ENCODE measurements around the gene GNPTG. TPM values are rescaled to one million over a fixed set of nuclear protein-coding genes. Genes with fewer than 3 reads are reported as not detected.

The GNPTG gene
- total RNA-seq, 2 experiments from 2014 or later = 19.0 to 19.1 TPM

GRCh38 chr16:1356061-1356900 lies 4.5 kb downstream of the GNPTG start:
- ChIA-PET POLR2A (no interaction called here), CTCF (no interaction called here)
- Mint-ChIP-seq H3K9me3 (no peaks in the 10 kb centered on the region), H3K4me3 (no peak overlapping the region), H3K27me3 (no peaks in the 10 kb centered on the region), H3K36me3 (no peaks in the 10 kb centered on the region), H3K4me1 (ENCODE audit: low read depth) (peaks cover 22% of the 10 kb centered on the region), H3K27ac (no peak overlapping the region)
- intact Hi-C loops (cut with micrococcal nuclease) = no loop called here
- DNase-seq = no peak

GRCh38 chr16:1357906-1358566 lies 6.3 kb downstream of the GNPTG start:
- H3K27ac Mint-ChIP-seq = no peak overlapping the region
- H3K4me3 Mint-ChIP-seq = no peak overlapping the region
- DNase-seq = no peak
- intact Hi-C loops (cut with micrococcal nuclease) = no loop called here
- ChIA-PET POLR2A (interaction anchor here (1.3 kb wide), 1 partner anchor 20 kb away, joined by 3 read pairs; no protein-coding TSS in a partner anchor), CTCF (no interaction called here)
- peaks cover 15% of the 10 kb centered on the region for H3K4me1 Mint-ChIP-seq (ENCODE audit: low read depth)
- no peaks in the 10 kb centered on the region for H3K27me3 Mint-ChIP-seq
- no peaks in the 10 kb centered on the region for H3K9me3 Mint-ChIP-seq
- H3K36me3 Mint-ChIP-seq = peaks cover 2% of the 10 kb centered on the region

GRCh38 chr16:1361685-1362360 lies 10.1 kb downstream of the GNPTG start:
- H3K27me3 Mint-ChIP-seq = no peaks in the 10 kb centered on the region
- no peak overlapping the region for H3K4me3 Mint-ChIP-seq
- DNase-seq = no peak
- peaks cover 10% of the 10 kb centered on the region for H3K36me3 Mint-ChIP-seq
- peaks cover 6% of the 10 kb centered on the region for H3K4me1 Mint-ChIP-seq (ENCODE audit: low read depth)
- ChIA-PET CTCF (interaction anchor here (1.5 kb wide), 1 partner anchor 8 kb away, joined by 7 read pairs; no protein-coding TSS in a partner anchor), POLR2A (no interaction called here)
- intact Hi-C loops (cut with micrococcal nuclease) = loop anchor here (5.0 kb wide), 1 partner anchor 50 kb away; the partner anchor contains the start of gene UNKL
- H3K27ac Mint-ChIP-seq = no peak overlapping the region
- no peaks in the 10 kb centered on the region for H3K9me3 Mint-ChIP-seq

GRCh38 chr16:1362807-1363206 lies 11.1 kb downstream of the GNPTG start:
- Mint-ChIP-seq H3K27me3 (no peaks in the 10 kb centered on the region), H3K9me3 (no peaks in the 10 kb centered on the region), H3K4me1 (ENCODE audit: low read depth) (peaks cover 6% of the 10 kb centered on the region), H3K4me3 (no peak overlapping the region), H3K27ac (no peak overlapping the region), H3K36me3 (peaks cover 10% of the 10 kb centered on the region)
- POLR2A ChIA-PET = interaction anchor here (1.1 kb wide), 1 partner anchor 9 kb away, joined by 3 read pairs; no protein-coding TSS in a partner anchor
- intact Hi-C loops (cut with micrococcal nuclease) = loop anchor here (5.0 kb wide), 1 partner anchor 49 kb away; the partner anchor contains the start of gene UNKL
- CTCF ChIA-PET = interaction anchor here (0.6 to 3.2 kb wide), 21 partner anchors 9 to 475 kb away, joined by 3 to 49 read pairs (median 5); partner anchors contain the start of genes BAIAP3, GNPTG, MAPK8IP3 and TELO2
- no peak for DNase-seq

GRCh38 chr16:1363501-1364041 lies 11.8 kb downstream of the GNPTG start:
- H3K4me3 Mint-ChIP-seq = no peak overlapping the region
- intact Hi-C loops (cut with micrococcal nuclease) = loop anchor here (5.0 kb wide), 1 partner anchor 49 kb away; the partner anchor contains the start of gene UNKL
- H3K9me3 Mint-ChIP-seq = no peaks in the 10 kb centered on the region
- DNase-seq = peak; percentile 81
- H3K27me3 Mint-ChIP-seq = no peaks in the 10 kb centered on the region
- peak overlapping the region; percentile 60 for H3K27ac Mint-ChIP-seq
- CTCF ChIA-PET = interaction anchor here (0.6 to 3.2 kb wide), 29 partner anchors 10 to 474 kb away, joined by 3 to 49 read pairs (median 4); partner anchors contain the start of genes BAIAP3, GNPTG, JPT2 and MAPK8IP3
- POLR2A ChIA-PET = interaction anchor here (0.9 to 1.1 kb wide), 3 partner anchors 10 to 21 kb away, joined by 3 to 5 read pairs (median 3); no protein-coding TSS in a partner anchor
- peaks cover 10% of the 10 kb centered on the region for H3K36me3 Mint-ChIP-seq
- H3K4me1 Mint-ChIP-seq (ENCODE audit: low read depth) = peaks cover 6% of the 10 kb centered on the region

- no peak overlapping the region for H3K4me3 Mint-ChIP-seq
- H3K9me3 Mint-ChIP-seq = no peaks in the 10 kb centered on the region
- POLR2A ChIA-PET = interaction anchor here (0.8 to 1.2 kb wide), 4 partner anchors 14 to 44 kb away, joined by 3 to 5 read pairs (median 4); no protein-coding TSS in a partner anchor
- CTCF ChIA-PET = interaction anchor here (0.6 to 3.2 kb wide), 15 partner anchors 15 to 359 kb away, joined by 3 to 49 read pairs (median 4); partner anchors contain the start of genes BAIAP3, JPT2, MAPK8IP3 and TELO2
- no peaks in the 10 kb centered on the region for H3K27me3 Mint-ChIP-seq
- intact Hi-C loops (cut with micrococcal nuclease) = loop anchor here (5.0 kb wide), 1 partner anchor 48 kb away; the partner anchor contains the start of gene UNKL
- no peak for DNase-seq
- peaks cover 6% of the 10 kb centered on the region for H3K4me1 Mint-ChIP-seq (ENCODE audit: low read depth)
- peaks cover 10% of the 10 kb centered on the region for H3K36me3 Mint-ChIP-seq
- H3K27ac Mint-ChIP-seq = no peak overlapping the region
These were observed 12.8 kb downstream of the GNPTG start for GRCh38 chr16:1364510-1364909.

- CTCF ChIA-PET = interaction anchor here (3.2 kb wide), 1 partner anchor 14 kb away, joined by 49 read pairs; no protein-coding TSS in a partner anchor
- intact Hi-C loops (cut with micrococcal nuclease) = no loop called here
- H3K27ac Mint-ChIP-seq = no peak overlapping the region
These were observed 14.5 kb downstream of the GNPTG start for GRCh38 chr16:1366060-1366711.

GRCh38 chr16:1366712-1367299 lies 15.1 kb downstream of the GNPTG start:
- Mint-ChIP-seq H3K27me3 (no peaks in the 10 kb centered on the region), H3K36me3 (peaks cover 10% of the 10 kb centered on the region), H3K27ac (no peak overlapping the region), H3K4me1 (ENCODE audit: low read depth) (peaks cover 6% of the 10 kb centered on the region), H3K9me3 (no peaks in the 10 kb centered on the region), H3K4me3 (no peak overlapping the region)
- ChIA-PET POLR2A (interaction anchor here (1.5 kb wide), 1 partner anchor 12 kb away, joined by 4 read pairs; no protein-coding TSS in a partner anchor), CTCF (no interaction called here)
- intact Hi-C loops (cut with micrococcal nuclease) = no loop called here
- DNase-seq = no peak

More at GRCh38 chr16:1366060-1366711, 14.5 kb downstream of the GNPTG start:
- Mint-ChIP-seq H3K4me1 (ENCODE audit: low read depth) (peaks cover 6% of the 10 kb centered on the region), H3K4me3 (no peak overlapping the region), H3K9me3 (no peaks in the 10 kb centered on the region), H3K36me3 (peaks cover 10% of the 10 kb centered on the region), H3K27me3 (no peaks in the 10 kb centered on the region)
- POLR2A ChIA-PET = interaction anchor here (1.5 kb wide), 1 partner anchor 13 kb away, joined by 4 read pairs; no protein-coding TSS in a partner anchor
- no peak for DNase-seq

GRCh38 chr16:1367486-1368174 lies 15.9 kb downstream of the GNPTG start:
- Mint-ChIP-seq H3K27ac (no peak overlapping the region), H3K4me3 (no peak overlapping the region), H3K27me3 (no peaks in the 10 kb centered on the region), H3K9me3 (no peaks in the 10 kb centered on the region), H3K4me1 (ENCODE audit: low read depth) (peaks cover 6% of the 10 kb centered on the region), H3K36me3 (peaks cover 10% of the 10 kb centered on the region)
- CTCF ChIA-PET = no interaction called here
- intact Hi-C loops (cut with micrococcal nuclease) = no loop called here
- DNase-seq = no peak
- POLR2A ChIA-PET = interaction anchor here (1.5 kb wide), 1 partner anchor 11 kb away, joined by 4 read pairs; no protein-coding TSS in a partner anchor

Data from activated CD4-positive, alpha-beta memory T cell treated with anti-CD3 and anti-CD28 coated beads for 36 hours (primary cell).